Mammary epithelial cell (primary cell): ENCODE results near the gene STAC3.

Experiments
- EZH2 ChIP-seq: IDR thresholded peaks from 2 replicates; pipeline ENCODE4 v1.6.1; 2012; ENCODE audit warnings: low read length, inconsistent platforms, borderline replicate concordance
- TF ChIP-seq, protein P1 (sequence below), 2 donors: IDR thresholded peaks in 1 of 2; conservative IDR thresholded peaks in 1 of 2; 2 replicates each; pipeline ENCODE4 v1.5.1; 2011 to 2012; ENCODE audit warnings: inconsistent platforms in 2 of 2, low read length in 2 of 2, mild to moderate bottlenecking in 2 of 2, control low read depth in 1 of 2, low read depth in 1 of 2; ENCODE audit not compliant: insufficient read depth in 1 of 2; ENCODE audit errors: extremely low read depth in 1 of 2

DNA sequence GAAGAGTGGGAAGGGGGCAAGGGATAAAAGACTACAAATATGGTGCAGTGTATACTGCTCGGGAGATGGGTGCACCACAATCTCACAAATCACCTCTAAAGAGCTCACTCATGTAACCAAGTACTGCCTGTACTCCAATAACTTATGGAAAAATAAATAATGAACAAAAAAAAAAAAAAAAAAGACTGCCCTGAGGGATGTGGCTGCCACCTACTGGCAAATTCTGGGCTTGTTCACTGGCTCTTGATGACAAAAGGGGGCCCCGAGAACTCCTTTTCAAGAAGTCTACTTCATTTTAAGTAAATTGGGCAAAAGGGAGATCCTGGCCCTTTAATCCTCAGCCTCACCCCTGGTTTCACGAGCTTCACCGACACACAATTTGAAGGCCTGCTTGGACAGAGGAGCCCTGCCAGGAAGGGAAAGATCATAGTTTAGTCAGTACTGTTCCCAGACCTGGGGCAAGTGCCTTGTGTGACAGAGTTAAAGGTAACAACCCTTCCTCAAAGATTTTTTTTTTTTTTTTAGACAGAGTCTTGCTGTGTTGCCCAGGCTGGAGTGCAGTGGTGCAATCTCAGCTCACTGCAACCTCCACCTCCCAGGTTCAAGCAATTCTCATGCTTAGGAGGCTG is 26.1 kb upstream of the STAC3 start:
- TF ChIP-seq, protein P1, sequence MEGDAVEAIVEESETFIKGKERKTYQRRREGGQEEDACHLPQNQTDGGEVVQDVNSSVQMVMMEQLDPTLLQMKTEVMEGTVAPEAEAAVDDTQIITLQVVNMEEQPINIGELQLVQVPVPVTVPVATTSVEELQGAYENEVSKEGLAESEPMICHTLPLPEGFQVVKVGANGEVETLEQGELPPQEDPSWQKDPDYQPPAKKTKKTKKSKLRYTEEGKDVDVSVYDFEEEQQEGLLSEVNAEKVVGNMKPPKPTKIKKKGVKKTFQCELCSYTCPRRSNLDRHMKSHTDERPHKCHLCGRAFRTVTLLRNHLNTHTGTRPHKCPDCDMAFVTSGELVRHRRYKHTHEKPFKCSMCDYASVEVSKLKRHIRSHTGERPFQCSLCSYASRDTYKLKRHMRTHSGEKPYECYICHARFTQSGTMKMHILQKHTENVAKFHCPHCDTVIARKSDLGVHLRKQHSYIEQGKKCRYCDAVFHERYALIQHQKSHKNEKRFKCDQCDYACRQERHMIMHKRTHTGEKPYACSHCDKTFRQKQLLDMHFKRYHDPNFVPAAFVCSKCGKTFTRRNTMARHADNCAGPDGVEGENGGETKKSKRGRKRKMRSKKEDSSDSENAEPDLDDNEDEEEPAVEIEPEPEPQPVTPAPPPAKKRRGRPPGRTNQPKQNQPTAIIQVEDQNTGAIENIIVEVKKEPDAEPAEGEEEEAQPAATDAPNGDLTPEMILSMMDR (conservative IDR thresholded peaks at IDR 0.05 in 1 of 2, IDR thresholded peaks at IDR 0.05 in 1 of 2; ENCODE audit: extremely low read depth in 1 of 2, insufficient read depth in 1 of 2, low read depth in 1 of 2, low read length in 2 of 2), result peak; percentile 44 to 49
- no peak for TF ChIP-seq EZH2
